Stimulated activated CD8-positive, alpha-beta memory T cell treated with anti-CD3 and anti-CD28 coated beads, Interleukin-15, amount 100 ng/mL, for 4 hours (primary cell): Measurements from ENCODE around the gene VARS2.
"Not testable (repeated sequence)": the region's sequence is repeated elsewhere in the genome, so short reads cannot be mapped to it uniquely, and the experiment has no call there.

ENCODE experiments used
- DNase-seq, 2 donors: peaks; one replicate each; pipeline ENCODE4 v3.0.0-alpha.2; 2020; ENCODE audit warnings: low read depth in 2 of 2

VARS2 gene

GRCh38 chr6:30898750-30899360 lies 15.2 kb upstream of the VARS2 start:
- no peak for DNase-seq

- no peak for DNase-seq
Observed at GRCh38 chr6:30900863-30901417, 13.1 kb upstream of the VARS2 start.

DNA sequence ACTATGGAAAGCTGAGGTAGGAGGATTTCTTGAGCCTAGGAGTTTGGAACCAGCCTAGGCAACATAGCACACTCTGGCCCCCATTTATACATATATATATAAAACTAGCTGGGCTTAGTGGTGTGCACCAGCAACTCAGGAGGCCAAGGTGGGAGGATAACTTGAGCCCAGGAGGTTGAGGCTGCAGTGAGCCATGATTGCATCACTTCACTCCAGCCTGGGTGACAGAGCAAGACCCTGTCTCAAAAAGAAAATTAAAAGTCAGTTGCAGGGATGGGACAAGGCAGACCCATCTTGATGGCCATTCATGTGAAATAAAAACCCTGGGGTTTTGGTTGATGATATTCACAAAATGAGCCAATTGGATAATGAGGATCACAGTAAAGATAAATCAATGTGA lies 12.6 kb upstream of the VARS2 start:
- no peak for DNase-seq

GRCh38 chr6:30902196-30902595 lies 11.8 kb upstream of the VARS2 start:
- DNase-seq, result not testable (repeated sequence)

GRCh38 chr6:30902709-30903108 lies 11.3 kb upstream of the VARS2 start:
- DNase-seq, result no peak

- no peak for DNase-seq
Observed at GRCh38 chr6:30903236-30903635, 10.8 kb upstream of the VARS2 start.

GRCh38 chr6:30907290-30907757 lies 6.7 kb upstream of the VARS2 start:
- DNase-seq, result not testable (repeated sequence)

- DNase-seq, result peak; percentile 86 to 95
Observed at GRCh38 chr6:30907758-30908591, 6.1 kb upstream of the VARS2 start, which contains the start of gene GTF2H4. Gene GTF2H4, plus strand, starts transcription at chr6:30908207.

DNA sequence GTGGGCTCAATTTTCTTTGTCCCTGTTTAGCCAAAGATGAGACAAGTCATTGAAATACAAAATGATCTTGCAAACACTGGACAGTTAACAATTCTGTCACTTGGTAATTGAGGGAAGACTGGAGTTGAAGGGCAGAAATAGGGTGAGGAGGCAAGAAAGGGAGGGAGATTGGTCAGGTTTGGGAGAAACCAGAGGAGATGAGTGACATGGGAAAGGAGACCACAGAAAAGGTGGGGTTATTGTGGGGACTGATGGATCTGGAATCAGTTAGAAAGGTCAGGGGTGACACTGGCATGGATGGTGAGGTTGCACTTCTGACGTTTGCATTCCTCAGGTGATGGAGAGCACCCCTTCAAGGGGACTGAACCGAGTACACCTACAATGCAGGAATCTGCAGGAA lies 5.3 kb upstream of the VARS2 start:
- DNase-seq, result no peak

GRCh38 chr6:30910473-30910872 lies 3.6 kb upstream of the VARS2 start:
- not testable (repeated sequence) for DNase-seq

- DNase-seq, result no peak
Observed at GRCh38 chr6:30912746-30913520, 1.1 kb upstream of the VARS2 start.

GRCh38 chr6:30913721-30914075 lies 340 bp upstream of the VARS2 start:
- no peak for DNase-seq

GRCh38 chr6:30914854-30915590 lies 984 bp downstream of the VARS2 start:
- no peak for DNase-seq

DNA sequence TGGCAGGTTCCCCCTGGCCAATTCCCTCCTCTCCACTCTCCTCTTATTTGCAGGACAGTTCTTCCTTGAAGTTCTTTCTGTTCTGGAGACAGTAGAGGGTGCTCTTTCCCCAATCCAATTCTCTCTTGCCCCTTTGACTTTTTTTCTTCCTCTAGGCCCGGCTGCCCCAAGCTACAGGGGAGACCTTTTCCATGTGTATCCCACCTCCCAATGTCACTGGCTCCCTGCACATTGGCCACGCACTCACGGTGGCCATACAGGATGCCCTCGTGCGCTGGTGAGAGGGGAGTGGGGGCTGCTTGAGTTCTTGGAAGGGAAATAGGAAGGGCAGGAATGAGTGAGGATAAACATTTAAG lies 1.5 kb downstream of the VARS2 start:
- no peak for DNase-seq

- no peak for DNase-seq
Observed at GRCh38 chr6:30917041-30917440, 3.0 kb downstream of the VARS2 start.

DNA sequence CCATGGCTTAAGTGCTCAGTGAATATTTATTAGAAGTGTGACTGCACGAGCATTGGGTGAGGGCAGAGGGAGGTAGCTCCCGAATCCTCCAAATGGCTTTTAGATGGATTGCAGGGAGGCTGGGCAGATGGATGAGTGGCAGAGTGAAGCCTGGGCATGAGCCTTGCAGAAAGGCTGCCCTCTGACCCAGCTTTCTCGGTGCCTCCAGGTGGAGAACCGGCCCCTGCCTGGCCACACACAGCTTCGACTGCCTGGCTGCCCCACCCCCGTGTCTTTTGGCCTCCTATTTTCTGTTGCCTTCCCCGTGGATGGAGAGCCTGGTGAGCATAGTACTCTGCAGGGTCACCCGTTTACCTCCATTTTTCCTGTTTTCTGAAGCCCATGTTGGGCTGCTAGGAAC lies 3.4 kb downstream of the VARS2 start:
- DNase-seq, result no peak

GRCh38 chr6:30918670-30919069 lies 4.6 kb downstream of the VARS2 start:
- no peak for DNase-seq

DNA sequence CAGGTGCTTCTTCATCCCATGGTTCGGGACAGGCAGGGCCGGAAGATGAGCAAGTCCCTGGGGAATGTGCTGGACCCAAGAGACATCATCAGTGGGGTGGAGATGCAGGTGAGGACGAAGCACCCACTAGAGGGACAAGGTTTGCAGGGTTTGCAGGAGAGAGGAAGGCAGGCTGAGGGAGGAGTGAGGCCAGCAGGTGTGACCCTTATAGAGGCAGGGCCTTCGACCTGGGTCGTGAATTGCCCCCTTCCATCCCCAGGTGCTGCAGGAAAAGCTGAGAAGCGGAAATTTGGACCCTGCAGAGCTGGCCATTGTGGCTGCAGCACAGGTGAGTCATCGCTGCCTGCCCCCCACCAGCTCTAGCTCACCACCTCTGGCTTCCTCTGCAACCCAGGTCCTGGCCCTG lies 8.4 kb downstream of the VARS2 start:
- no peak for DNase-seq

- not testable (repeated sequence) for DNase-seq
Observed at GRCh38 chr6:30924040-30924627, 10.1 kb downstream of the VARS2 start.

DNA sequence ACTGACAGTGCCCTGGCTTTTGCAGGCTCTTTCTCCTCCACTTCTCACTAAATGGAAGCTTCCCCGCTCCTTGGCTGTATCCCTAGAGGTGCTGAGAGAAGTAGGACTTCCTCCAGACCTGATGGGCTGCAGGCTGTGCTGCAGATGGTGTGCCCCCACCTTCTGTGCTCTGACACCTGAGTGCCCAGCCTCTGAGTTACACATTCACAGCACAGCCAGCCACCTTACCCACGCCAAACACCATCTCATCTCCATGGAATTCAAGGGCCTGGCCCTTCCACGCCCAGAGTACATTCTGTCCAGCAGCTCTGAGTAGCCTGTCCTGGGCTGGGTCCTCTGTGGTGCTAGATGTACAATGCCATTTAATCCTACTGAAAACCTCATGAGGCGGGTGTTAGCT lies 12.6 kb downstream of the VARS2 start:
- no peak for DNase-seq

DNA sequence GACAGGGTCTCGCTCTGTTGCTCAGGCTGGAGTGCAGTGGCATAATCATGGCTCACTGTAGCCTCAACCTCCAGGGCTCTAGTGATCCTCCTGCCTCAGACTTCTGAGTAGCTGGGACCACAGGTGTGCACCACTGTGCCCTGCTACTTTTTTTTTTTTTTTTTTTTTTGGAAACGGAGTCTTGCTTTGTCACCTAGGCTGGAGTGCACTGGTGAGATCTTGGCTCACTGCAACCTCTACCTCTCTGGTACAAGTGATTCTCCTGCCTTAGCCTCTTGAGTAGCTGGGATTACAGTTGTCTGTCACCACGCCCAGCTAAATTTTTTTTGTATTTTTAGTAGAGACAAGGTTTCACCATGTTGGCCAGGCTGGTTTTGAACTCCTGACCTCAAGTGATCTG lies 13.0 kb downstream of the VARS2 start:
- not testable (repeated sequence) for DNase-seq
